ENCODE results near the gene PLS3. TPM values are rescaled to one million over a fixed set of nuclear protein-coding genes. Genes with fewer than 3 reads are reported as not detected.
"Not testable (repeated sequence)": the region's sequence is repeated elsewhere in the genome, so short reads cannot be mapped to it uniquely, and the experiment has no call there.

PLS3 gene
- total RNA-seq, 4 donors from 2014 or later: 129 to 268 (median 174) TPM

GRCh38 chrX:115630204-115630603, 69.2 kb downstream of the PLS3 start:
- intact Hi-C loops (cut with DNase I; ENCODE audit: low total_unique reads): no loop called here

GRCh38 chrX:115632455-115632854, 71.5 kb downstream of the PLS3 start:
- intact Hi-C loops (cut with DNase I; ENCODE audit: low total_unique reads): no loop called here
- H3K27me3 ChIP-seq: no peaks in the 10 kb centered on the region
- no peaks in the 10 kb centered on the region for H3K36me3 ChIP-seq
- H3K4me3 ChIP-seq: no peak overlapping the region
- H3K9me3 ChIP-seq: no peaks in the 10 kb centered on the region
- H3K4me1 ChIP-seq: no peaks in the 10 kb centered on the region
- DNase-seq: no peak
- no peak for TF ChIP-seq CTCF (IDR thresholded peaks at IDR 0.05)
- no peak for TF ChIP-seq POLR2A (IDR thresholded peaks at IDR 0.05)
- no peak overlapping the region for H3K27ac ChIP-seq

More at GRCh38 chrX:115630204-115630603, 69.2 kb downstream of the PLS3 start:
- Histone ChIP-seq H3K27me3 (no peaks in the 10 kb centered on the region), H3K27ac (peak overlapping the region in 1 of 2 donors; percentile 33), H3K9me3 (no peaks in the 10 kb centered on the region), H3K36me3 (no peaks in the 10 kb centered on the region), H3K4me1 (no peaks in the 10 kb centered on the region), H3K4me3 (no peak overlapping the region)
- no peak for TF ChIP-seq POLR2A (IDR thresholded peaks at IDR 0.05)
- TF ChIP-seq CTCF (IDR thresholded peaks at IDR 0.05): no peak
- DNase-seq: no peak

GRCh38 chrX:115633397-115633796, 72.4 kb downstream of the PLS3 start:
- H3K27ac ChIP-seq; H3K27me3 ChIP-seq; H3K9me3 ChIP-seq; DNase-seq; H3K4me3 ChIP-seq; H3K36me3 ChIP-seq; H3K4me1 ChIP-seq; intact Hi-C loops (cut with DNase I; ENCODE audit: low total_unique reads): not testable (repeated sequence)

- Histone ChIP-seq H3K36me3 (no peaks in the 10 kb centered on the region), H3K4me3 (no peak overlapping the region), H3K27me3 (no peaks in the 10 kb centered on the region), H3K27ac (peak overlapping the region; percentile 27 to 56), H3K9me3 (no peaks in the 10 kb centered on the region), H3K4me1 (no peaks in the 10 kb centered on the region)
- intact Hi-C loops (cut with DNase I; ENCODE audit: low total_unique reads): no loop called here
- no peak for DNase-seq
- no peak for TF ChIP-seq POLR2A (IDR thresholded peaks at IDR 0.05)
- no peak for TF ChIP-seq CTCF (IDR thresholded peaks at IDR 0.05)
Observed at GRCh38 chrX:115639334-115639880, 78.4 kb downstream of the PLS3 start.

GRCh38 chrX:115642311-115642710, 81.3 kb downstream of the PLS3 start:
- intact Hi-C loops (cut with DNase I; ENCODE audit: low total_unique reads): no loop called here
- H3K9me3 ChIP-seq: no peaks in the 10 kb centered on the region
- no peaks in the 10 kb centered on the region for H3K4me1 ChIP-seq
- H3K27me3 ChIP-seq: no peaks in the 10 kb centered on the region
- H3K27ac ChIP-seq: peak overlapping the region; percentile 65 to 80
- no peak for TF ChIP-seq CTCF (IDR thresholded peaks at IDR 0.05)
- TF ChIP-seq POLR2A (IDR thresholded peaks at IDR 0.05): no peak
- H3K36me3 ChIP-seq: no peaks in the 10 kb centered on the region
- DNase-seq: no peak
- no peak overlapping the region for H3K4me3 ChIP-seq
